Fibroblast of lung (primary cell): Measurements from ENCODE around the gene C9orf43. TPM values are rescaled to one million over a fixed set of nuclear protein-coding genes. Genes with fewer than 3 reads are reported as not detected.

Source experiments
- DNase-seq, 2 donors: peaks; one replicate each; pipeline versions ENCODE4 v3.0.0 to v3.0.0-alpha.2; 2010; ENCODE audit warnings: low read depth in 2 of 2
- H2AFZ ChIP-seq: 2 replicates; pipeline ENCODE4 v1.5.1; 2012; ENCODE audit warnings: low read length, control low read depth, inconsistent platforms
- H3K27ac ChIP-seq: 2 replicates; pipeline ENCODE4 v1.5.1; 2011; ENCODE audit warnings: low read length, control low read depth; ENCODE audit not compliant: insufficient read depth
- H3K27me3 ChIP-seq: 2 replicates; pipeline ENCODE4 v1.5.1; 2011; ENCODE audit warnings: mild to moderate bottlenecking, low read length; ENCODE audit not compliant: control insufficient read depth, insufficient read depth
- H3K36me3 ChIP-seq: 2 replicates; pipeline ENCODE4 v1.5.1; 2011; ENCODE audit warnings: low read length; ENCODE audit not compliant: control insufficient read depth, insufficient read depth
- H3K4me1 ChIP-seq: 2 replicates; pipeline ENCODE4 v1.5.1; 2011; ENCODE audit warnings: low read length; ENCODE audit not compliant: control insufficient read depth, insufficient read depth; ENCODE audit errors: extremely low read depth
- H3K4me2 ChIP-seq: 2 replicates; pipeline ENCODE4 v1.5.1; 2011; ENCODE audit warnings: low read length, control low read depth; ENCODE audit not compliant: insufficient read depth; ENCODE audit errors: extremely low read depth
- H3K4me3 ChIP-seq, 4 experiments: fragments of 200-600 bp in 1 of 4; sonication (generic) in 1 of 4; replicated peaks in 1 of 4; 2 replicates each; pipeline ENCODE4 v1.5.1; 2011 to 2016; ENCODE audit warnings: low read length in 4 of 4, low read depth in 3 of 4, mild to moderate bottlenecking in 3 of 4, control low read depth in 2 of 4, inconsistent platforms in 1 of 4, mixed read lengths in 1 of 4; ENCODE audit not compliant: insufficient read depth in 1 of 4; ENCODE audit errors: control extremely low read depth in 1 of 4
- H3K79me2 ChIP-seq: 2 replicates; pipeline ENCODE4 v1.5.1; 2012; ENCODE audit warnings: mild to moderate bottlenecking, low read length, inconsistent platforms; ENCODE audit not compliant: control insufficient read depth, insufficient read depth
- H3K9ac ChIP-seq: 2 replicates; pipeline ENCODE4 v1.5.1; 2011; ENCODE audit warnings: mild to moderate bottlenecking, low read length, control low read depth; ENCODE audit not compliant: insufficient read depth
- H3K9me3 ChIP-seq: 2 replicates; pipeline ENCODE4 v1.5.1; 2012; ENCODE audit warnings: low read depth, low read length; ENCODE audit not compliant: control insufficient read depth, insufficient read depth
- H4K20me1 ChIP-seq: 2 replicates; pipeline ENCODE4 v1.5.1; 2011; ENCODE audit warnings: low read length; ENCODE audit not compliant: control insufficient read depth, insufficient read depth; ENCODE audit errors: extremely low read depth
- EZH2 ChIP-seq: IDR thresholded peaks from 2 replicates; pipeline ENCODE4 v1.5.1; 2012; ENCODE audit warnings: low read length, control low read depth, mild to moderate bottlenecking; ENCODE audit errors: missing control alignments
- polyA plus RNA-seq, 2 donors: library from polyadenylated mRNA; depleted of rRNA in 1 of 2; stranded (reverse) in 1 of 2; unstranded in 1 of 2; fragments of >200 nt; gene quantifications; 2 replicates each; pipeline ENCODE4 v1.2.1, GENCODE V29; 2011 to 2012; ENCODE audit warnings: missing spikeins in 1 of 2
- total RNA-seq: library from RNA; depleted of rRNA; stranded (reverse); fragments of >200 nt; gene quantifications from 2 replicates; pipeline ENCODE4 v1.2.1, GENCODE V29; 2014
- TF ChIP-seq, protein P1 (sequence below), 2 donors: IDR thresholded peaks in 1 of 2; conservative IDR thresholded peaks in 1 of 2; 1 replicate in 1 of 2; 2 replicates in 1 of 2; pipeline ENCODE4 v1.5.1; 2011 to 2012; ENCODE audit warnings: low read length in 2 of 2, control low read depth in 1 of 2, inconsistent platforms in 1 of 2, low read depth in 1 of 2, mild to moderate bottlenecking in 1 of 2

The C9orf43 gene
- total and polyA plus RNA-seq, 2 donors (not counting 1 experiment from before 2014, with no cell fraction given): 0.25 to 0.50 TPM

- Histone ChIP-seq H3K9me3 (no peaks in the 10 kb centered on the region), H3K79me2 (no peaks in the 10 kb centered on the region), H3K4me3 (no peak overlapping the region), H3K27me3 (no peaks in the 10 kb centered on the region), H3K27ac (no peak overlapping the region), H3K9ac (no peak overlapping the region), H2AFZ (no peak overlapping the region), H3K36me3 (peaks cover 4% of the 10 kb centered on the region), H3K4me1 (peaks cover 2% of the 10 kb centered on the region), H4K20me1 (no peaks in the 10 kb centered on the region), H3K4me2 (no peak overlapping the region)
- TF ChIP-seq, protein P1, sequence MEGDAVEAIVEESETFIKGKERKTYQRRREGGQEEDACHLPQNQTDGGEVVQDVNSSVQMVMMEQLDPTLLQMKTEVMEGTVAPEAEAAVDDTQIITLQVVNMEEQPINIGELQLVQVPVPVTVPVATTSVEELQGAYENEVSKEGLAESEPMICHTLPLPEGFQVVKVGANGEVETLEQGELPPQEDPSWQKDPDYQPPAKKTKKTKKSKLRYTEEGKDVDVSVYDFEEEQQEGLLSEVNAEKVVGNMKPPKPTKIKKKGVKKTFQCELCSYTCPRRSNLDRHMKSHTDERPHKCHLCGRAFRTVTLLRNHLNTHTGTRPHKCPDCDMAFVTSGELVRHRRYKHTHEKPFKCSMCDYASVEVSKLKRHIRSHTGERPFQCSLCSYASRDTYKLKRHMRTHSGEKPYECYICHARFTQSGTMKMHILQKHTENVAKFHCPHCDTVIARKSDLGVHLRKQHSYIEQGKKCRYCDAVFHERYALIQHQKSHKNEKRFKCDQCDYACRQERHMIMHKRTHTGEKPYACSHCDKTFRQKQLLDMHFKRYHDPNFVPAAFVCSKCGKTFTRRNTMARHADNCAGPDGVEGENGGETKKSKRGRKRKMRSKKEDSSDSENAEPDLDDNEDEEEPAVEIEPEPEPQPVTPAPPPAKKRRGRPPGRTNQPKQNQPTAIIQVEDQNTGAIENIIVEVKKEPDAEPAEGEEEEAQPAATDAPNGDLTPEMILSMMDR (conservative IDR thresholded peaks at IDR 0.05 in 1 of 2, IDR thresholded peaks at IDR 0.05 in 1 of 2; ENCODE audit: low read depth in 1 of 2, low read length in 2 of 2): no peak
- no peak for TF ChIP-seq EZH2
- no peak for DNase-seq
Measured at GRCh38 chr9:113372059-113372458, 38.5 kb upstream of the C9orf43 start.

- no peak for TF ChIP-seq EZH2
- TF ChIP-seq, protein P1 (conservative IDR thresholded peaks at IDR 0.05 in 1 of 2, IDR thresholded peaks at IDR 0.05 in 1 of 2; ENCODE audit: low read depth in 1 of 2, low read length in 2 of 2): no peak
- Histone ChIP-seq H3K9ac (no peak overlapping the region), H3K9me3 (no peaks in the 10 kb centered on the region), H2AFZ (no peak overlapping the region), H3K4me2 (no peak overlapping the region), H3K79me2 (no peaks in the 10 kb centered on the region), H3K27ac (no peak overlapping the region), H3K4me3 (no peak overlapping the region), H3K4me1 (peaks cover 2% of the 10 kb centered on the region), H3K36me3 (peaks cover 4% of the 10 kb centered on the region), H4K20me1 (no peaks in the 10 kb centered on the region), H3K27me3 (no peaks in the 10 kb centered on the region)
- DNase-seq: no peak
Measured at GRCh38 chr9:113373256-113373655, 37.3 kb upstream of the C9orf43 start.

- Histone ChIP-seq H3K9me3 (no peaks in the 10 kb centered on the region), H3K27ac (no peak overlapping the region)
- TF ChIP-seq EZH2: no peak
- TF ChIP-seq, protein P1 (conservative IDR thresholded peaks at IDR 0.05 in 1 of 2, IDR thresholded peaks at IDR 0.05 in 1 of 2; ENCODE audit: low read depth in 1 of 2, low read length in 2 of 2): no peak
Measured at GRCh38 chr9:113373676-113374392, 36.7 kb upstream of the C9orf43 start.

More at GRCh38 chr9:113373676-113374392, 36.7 kb upstream of the C9orf43 start:
- peaks cover 4% of the 10 kb centered on the region for H3K36me3 ChIP-seq
- no peak overlapping the region for H2AFZ ChIP-seq
- peaks cover 2% of the 10 kb centered on the region for H3K4me1 ChIP-seq
- no peak for DNase-seq
- no peak overlapping the region for H3K9ac ChIP-seq
- H4K20me1 ChIP-seq: no peaks in the 10 kb centered on the region
- H3K4me3 ChIP-seq: no peak overlapping the region
- H3K4me2 ChIP-seq: no peak overlapping the region
- H3K27me3 ChIP-seq: no peaks in the 10 kb centered on the region
- no peaks in the 10 kb centered on the region for H3K79me2 ChIP-seq
